ENCODE results near the gene SLC27A6.
"Not testable (repeated sequence)": the region's sequence is repeated elsewhere in the genome, so short reads cannot be mapped to it uniquely, and the experiment has no call there.

SLC27A6 gene

GRCh38 chr5:128949847-128950546 is 15.3 kb upstream of the SLC27A6 start:
- no peak overlapping the region for H3K4me3 ChIP-seq (replicated peaks; ENCODE audit: low read depth, low read length)
- no peak for TF ChIP-seq CTCF (IDR thresholded peaks at IDR 0.05; ENCODE audit: low read depth, low read length, missing control alignments)

DNA sequence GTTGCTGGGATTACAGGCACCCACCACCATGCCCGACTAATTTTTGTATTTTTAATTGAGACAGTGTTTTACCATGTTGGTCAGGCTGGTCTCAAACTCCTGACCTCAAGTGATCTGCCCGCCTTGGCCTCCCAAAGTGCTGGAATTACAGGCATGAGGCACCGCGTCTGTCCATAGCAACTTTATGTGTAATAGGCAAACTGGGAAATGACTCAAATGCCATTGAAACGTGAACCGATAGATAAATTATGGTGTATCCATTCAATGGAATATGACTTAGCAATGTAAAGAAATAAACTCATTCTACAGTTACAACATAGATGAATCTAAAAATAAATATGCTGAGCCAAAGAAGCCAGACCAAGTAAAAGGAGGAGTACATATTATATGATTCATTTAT is 14.0 kb upstream of the SLC27A6 start:
- H3K4me3 ChIP-seq (replicated peaks; ENCODE audit: low read depth, low read length); DNase-seq (ENCODE audit: extremely low read depth, low read depth): not testable (repeated sequence)

More at GRCh38 chr5:128949847-128950546, 15.3 kb upstream of the SLC27A6 start:
- no peak for DNase-seq (ENCODE audit: extremely low read depth, low read depth)

DNA sequence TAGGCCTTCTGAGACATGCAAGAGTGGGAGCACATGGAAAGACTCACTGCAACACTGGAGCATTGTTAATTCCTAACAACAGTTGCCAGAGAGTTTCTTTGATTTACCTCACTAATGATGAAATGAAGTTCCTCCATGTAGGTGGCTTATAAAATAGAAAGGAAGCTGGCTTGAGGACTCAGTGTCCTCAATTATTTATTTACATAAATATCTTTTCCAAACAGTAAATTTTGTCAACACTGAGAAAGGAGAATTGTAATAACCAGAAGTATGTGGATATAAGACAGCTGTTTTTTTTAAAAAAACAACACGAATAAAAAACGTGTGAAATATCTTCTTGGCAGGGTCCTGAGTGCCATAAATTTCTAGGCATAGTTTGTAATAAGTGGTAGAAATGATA is 9.1 kb upstream of the SLC27A6 start:
- no peak for TF ChIP-seq CTCF (IDR thresholded peaks at IDR 0.05; ENCODE audit: low read depth, low read length, missing control alignments)
- no peak overlapping the region for H3K4me3 ChIP-seq (replicated peaks; ENCODE audit: low read depth, low read length)
- no peak for DNase-seq (ENCODE audit: extremely low read depth, low read depth)

DNA sequence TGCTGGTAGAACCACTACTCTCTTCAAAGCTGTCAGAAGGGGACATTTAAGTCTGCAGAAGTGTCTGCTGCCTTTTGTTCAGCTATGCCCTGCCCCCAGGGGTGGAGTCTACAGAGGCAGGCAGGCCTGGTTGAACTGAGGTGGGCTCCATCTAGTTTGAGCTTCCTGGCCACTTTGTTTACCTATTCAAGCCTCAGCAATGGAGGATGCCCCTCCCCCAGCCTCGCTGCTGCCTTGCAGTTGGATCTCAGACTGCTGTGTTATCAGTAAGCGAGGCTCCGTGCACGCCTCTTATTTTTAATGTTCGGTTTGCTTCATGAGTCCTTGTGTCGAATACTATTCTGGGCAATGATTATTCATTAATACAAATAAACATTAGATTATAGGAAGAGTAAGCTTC is 3.1 kb upstream of the SLC27A6 start:
- TF ChIP-seq CTCF (IDR thresholded peaks at IDR 0.05; ENCODE audit: low read depth, low read length, missing control alignments): no peak
- no peak for DNase-seq (ENCODE audit: extremely low read depth, low read depth)
- no peak overlapping the region for H3K4me3 ChIP-seq (replicated peaks; ENCODE audit: low read depth, low read length)

GRCh38 chr5:128965638-128966302 is 482 bp downstream of the SLC27A6 start:
- no peak for DNase-seq (ENCODE audit: extremely low read depth, low read depth)
- H3K4me3 ChIP-seq (replicated peaks; ENCODE audit: low read depth, low read length): peak overlapping the region; percentile 25; the same call in 1 of the 2 replicates

DNA sequence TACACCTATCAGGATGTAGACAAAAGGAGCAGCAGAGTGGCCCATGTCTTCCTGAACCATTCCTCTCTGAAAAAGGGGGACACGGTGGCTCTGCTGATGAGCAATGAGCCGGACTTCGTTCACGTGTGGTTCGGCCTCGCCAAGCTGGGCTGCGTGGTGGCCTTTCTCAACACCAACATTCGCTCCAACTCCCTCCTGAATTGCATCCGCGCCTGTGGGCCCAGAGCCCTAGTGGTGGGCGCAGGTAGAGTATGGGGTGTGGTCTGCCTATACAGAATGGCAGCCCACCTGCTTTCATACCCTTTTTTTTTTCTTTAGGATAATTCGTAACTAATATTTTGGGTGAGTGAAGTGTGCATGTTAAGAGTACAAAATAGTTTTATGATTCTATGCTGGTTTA is 1.1 kb downstream of the SLC27A6 start:
- DNase-seq (ENCODE audit: extremely low read depth, low read depth): no peak
- TF ChIP-seq CTCF (IDR thresholded peaks at IDR 0.05; ENCODE audit: low read depth, low read length, missing control alignments): no peak
- no peak overlapping the region for H3K4me3 ChIP-seq (replicated peaks; ENCODE audit: low read depth, low read length)

More at GRCh38 chr5:128965638-128966302, 482 bp downstream of the SLC27A6 start:
- TF ChIP-seq CTCF (IDR thresholded peaks at IDR 0.05; ENCODE audit: low read depth, low read length, missing control alignments): no peak

GRCh38 chr5:128966846-128967245 is 1.6 kb downstream of the SLC27A6 start:
- no peak overlapping the region for H3K4me3 ChIP-seq (replicated peaks; ENCODE audit: low read depth, low read length)
- DNase-seq (ENCODE audit: extremely low read depth, low read depth): no peak
- no peak for TF ChIP-seq CTCF (IDR thresholded peaks at IDR 0.05; ENCODE audit: low read depth, low read length, missing control alignments)

Data from HFF-Myc (cell line).